G401 (cell line): ENCODE measurements around the gene RFX2. TPM values are rescaled to one million over a fixed set of nuclear protein-coding genes. Genes with fewer than 3 reads are reported as not detected.

Experiments used
- DNase-seq: peaks from one replicate; pipeline ENCODE4 v3.0.0-alpha.2; 2015; ENCODE audit warnings: low spot score
- in situ Hi-C: cut with HindIII; loops from 2 replicates; pipeline ENCODE4 v1.10.0; 2016; ENCODE audit warnings: low sequenced_read_pairs, mixed read lengths
- total RNA-seq: library from RNA; depleted of rRNA; stranded (reverse); fragments of >200 nt; shearing (Covaris generic); gene quantifications from 2 replicates; pipeline ENCODE4 v1.2.3, GENCODE V29; 2014

The RFX2 gene
- total RNA-seq, 1 experiment from 2014 or later, result 4.2 TPM

GRCh38 chr19:6063576-6064335, 46.5 kb downstream of the RFX2 start:
- in situ Hi-C loops, result no loop called here
- no peak for DNase-seq

GRCh38 chr19:6062961-6063575, 47.2 kb downstream of the RFX2 start:
- in situ Hi-C loops, result no loop called here
- no peak for DNase-seq

- in situ Hi-C loops, result no loop called here
- no peak for DNase-seq
Observed at GRCh38 chr19:6062274-6062673, 48.0 kb downstream of the RFX2 start.

GRCh38 chr19:6061376-6062130, 48.7 kb downstream of the RFX2 start:
- DNase-seq, result no peak
- in situ Hi-C loops, result no loop called here

- DNase-seq, result no peak
- in situ Hi-C loops, result no loop called here
Observed at GRCh38 chr19:6060600-6061375, 49.5 kb downstream of the RFX2 start.

GRCh38 chr19:6059988-6060599, 50.2 kb downstream of the RFX2 start:
- no peak for DNase-seq

GRCh38 chr19:6059396-6059947, 50.8 kb downstream of the RFX2 start:
- no peak for DNase-seq
- in situ Hi-C loops, result no loop called here

More at GRCh38 chr19:6059988-6060599, 50.2 kb downstream of the RFX2 start:
- in situ Hi-C loops, result no loop called here

GRCh38 chr19:6058518-6059201, 51.6 kb downstream of the RFX2 start:
- DNase-seq, result no peak
- in situ Hi-C loops, result no loop called here

GRCh38 chr19:6057651-6058517, 52.4 kb downstream of the RFX2 start:
- DNase-seq, result no peak
- in situ Hi-C loops, result no loop called here

- in situ Hi-C loops, result no loop called here
- peak; percentile 85 for DNase-seq
Observed at GRCh38 chr19:6056801-6057650, 53.3 kb downstream of the RFX2 start.

- in situ Hi-C loops, result no loop called here
- no peak for DNase-seq
Observed at GRCh38 chr19:6056282-6056741, 54.0 kb downstream of the RFX2 start.

- in situ Hi-C loops, result no loop called here
- no peak for DNase-seq
Observed at GRCh38 chr19:6055013-6055795, 55.1 kb downstream of the RFX2 start.

- in situ Hi-C loops, result no loop called here
- peak; percentile 82 for DNase-seq
Observed at GRCh38 chr19:6048793-6049405, 61.4 kb downstream of the RFX2 start.

- no peak for DNase-seq
- in situ Hi-C loops, result no loop called here
Observed at GRCh38 chr19:6048348-6048747, 62.0 kb downstream of the RFX2 start.

GRCh38 chr19:6047741-6048251, 62.5 kb downstream of the RFX2 start:
- peak; percentile 28 for DNase-seq
- in situ Hi-C loops, result no loop called here
